Activated B cell treated with CpG ODN at 0.5 μM for 24 hours (primary cell): ENCODE results near the gene RNF13. TPM values are rescaled to one million over a fixed set of nuclear protein-coding genes. Genes with fewer than 3 reads are reported as not detected.

Source experiments
- ATAC-seq: fragments of 200-7000 bp; cut with Tn5 transposase; one replicate; pipeline ENCODE4 v1.10.0; 2021; ENCODE audit warnings: low read depth, mild to moderate bottlenecking, moderate library complexity
- CTCF ChIA-PET: fragments of 350-600 bp; sonication (Branson Sonifier 250); formaldehyde crosslinking; loops from one replicate; lab custom pipeline; 2021; ENCODE audit warnings: antibody characterized with exemption; lab: Charles Lee
- POLR2A ChIA-PET: fragments of 350-600 bp; sonication (Branson Sonifier 250); formaldehyde crosslinking; loops from one replicate; lab custom pipeline; 2021; ENCODE audit warnings: antibody characterized with exemption; lab: Charles Lee
- DNase-seq: peaks from one replicate; pipeline ENCODE4 v3.0.0; 2022
- H3K27ac Mint-ChIP-seq: one replicate; pipeline ENCODE4 v1.8.0; 2020; ENCODE audit warnings: mixed read lengths
- H3K27me3 Mint-ChIP-seq: one replicate; pipeline ENCODE4 v1.8.0; 2021; ENCODE audit warnings: mixed read lengths
- H3K36me3 Mint-ChIP-seq: one replicate; pipeline ENCODE4 v1.8.0; 2021; ENCODE audit warnings: low read depth, mixed read lengths
- H3K4me1 Mint-ChIP-seq: one replicate; pipeline ENCODE4 v1.8.0; 2021; ENCODE audit warnings: mixed read lengths
- H3K4me3 Mint-ChIP-seq: one replicate; pipeline ENCODE4 v1.8.0; 2020; ENCODE audit warnings: mild to moderate bottlenecking, mixed read lengths
- H3K9me3 Mint-ChIP-seq: one replicate; pipeline ENCODE4 v1.8.0; 2020; ENCODE audit warnings: mixed read lengths
- CTCF ChIP-seq: fragments of 200-600 bp; IDR thresholded peaks from one replicate; pipeline ENCODE4 v1.8.0; 2022; ENCODE audit warnings: antibody characterized with exemption, mild to moderate bottlenecking
- intact Hi-C: fragments of 100-400 bp; cut with micrococcal nuclease; formaldehyde crosslinking; loops from one replicate; pipeline ENCODE4 v1.15.1; 2024
- total RNA-seq: library from RNA; stranded (reverse); gene quantifications from 2 replicates; pipeline ENCODE4 v1.2.3, GENCODE V29; 2022

Gene RNF13
- total RNA-seq, 1 donor from 2014 or later = 57.6 TPM

GRCh38 chr3:149850787-149851584 is 38.0 kb downstream of the RNF13 start:
- Mint-ChIP-seq H3K4me3 (no peak overlapping the region), H3K4me1 (peaks cover 31% of the 10 kb centered on the region), H3K27me3 (no peaks in the 10 kb centered on the region), H3K9me3 (no peaks in the 10 kb centered on the region), H3K36me3 (peaks cover 84% of the 10 kb centered on the region), H3K27ac (no peak overlapping the region)
- ATAC-seq = no peak
- no peak for DNase-seq
- POLR2A ChIA-PET = no interaction called here
- no peak for TF ChIP-seq CTCF
- CTCF ChIA-PET = no interaction called here
- intact Hi-C loops = no loop called here

GRCh38 chr3:149858911-149859310 is 45.9 kb downstream of the RNF13 start:
- ChIA-PET POLR2A (no interaction called here), CTCF (no interaction called here)
- Mint-ChIP-seq H3K27ac (no peak overlapping the region), H3K4me1 (peaks cover 6% of the 10 kb centered on the region), H3K9me3 (no peaks in the 10 kb centered on the region), H3K27me3 (no peaks in the 10 kb centered on the region), H3K36me3 (peaks cover 71% of the 10 kb centered on the region), H3K4me3 (no peak overlapping the region)
- DNase-seq (no peak), ATAC-seq (no peak)
- intact Hi-C loops = no loop called here
- TF ChIP-seq CTCF = no peak

- TF ChIP-seq CTCF = no peak
- intact Hi-C loops = no loop called here
- ChIA-PET CTCF (no interaction called here), POLR2A (no interaction called here)
- Mint-ChIP-seq H3K4me3 (no peak overlapping the region), H3K36me3 (peaks cover 71% of the 10 kb centered on the region), H3K9me3 (peaks cover 2% of the 10 kb centered on the region), H3K27ac (peak overlapping the region; percentile 1), H3K27me3 (no peaks in the 10 kb centered on the region), H3K4me1 (no peaks in the 10 kb centered on the region)
- no peak for DNase-seq
- ATAC-seq = no peak
These were observed 47.9 kb downstream of the RNF13 start for GRCh38 chr3:149860881-149861280.

GRCh38 chr3:149867563-149867962 is 54.5 kb downstream of the RNF13 start:
- Mint-ChIP-seq H3K36me3 (peaks cover 62% of the 10 kb centered on the region), H3K4me1 (peaks cover 2% of the 10 kb centered on the region), H3K27ac (no peak overlapping the region), H3K27me3 (no peaks in the 10 kb centered on the region), H3K9me3 (peaks cover 19% of the 10 kb centered on the region), H3K4me3 (no peak overlapping the region)
- ChIA-PET POLR2A (no interaction called here), CTCF (no interaction called here)
- no peak for DNase-seq
- TF ChIP-seq CTCF = no peak
- intact Hi-C loops = no loop called here
- no peak for ATAC-seq

- H3K27ac Mint-ChIP-seq = no peak overlapping the region
- H3K4me1 Mint-ChIP-seq = peaks cover 2% of the 10 kb centered on the region
- no peak for TF ChIP-seq CTCF
- intact Hi-C loops = no loop called here
- H3K9me3 Mint-ChIP-seq = peaks cover 14% of the 10 kb centered on the region
- DNase-seq (no peak), ATAC-seq (no peak)
- peaks cover 60% of the 10 kb centered on the region for H3K36me3 Mint-ChIP-seq
- H3K4me3 Mint-ChIP-seq = no peak overlapping the region
- no peaks in the 10 kb centered on the region for H3K27me3 Mint-ChIP-seq
- CTCF ChIA-PET = no interaction called here
- POLR2A ChIA-PET = no interaction called here
These were observed 58.8 kb downstream of the RNF13 start for GRCh38 chr3:149871855-149872254.
